Hypothalamus (tissue), 51 donors: ENCODE data around the gene SULT1A1.
"Not testable (repeated sequence)": the region's sequence is repeated elsewhere in the genome, so short reads cannot be mapped to it uniquely, and the experiment has no call there.

Experiments
- DNase-seq, 51 donors: peaks; one replicate each; lab custom pipeline; 2025; lab: John Stamatoyannopoulos, UW

Gene SULT1A1

DNA sequence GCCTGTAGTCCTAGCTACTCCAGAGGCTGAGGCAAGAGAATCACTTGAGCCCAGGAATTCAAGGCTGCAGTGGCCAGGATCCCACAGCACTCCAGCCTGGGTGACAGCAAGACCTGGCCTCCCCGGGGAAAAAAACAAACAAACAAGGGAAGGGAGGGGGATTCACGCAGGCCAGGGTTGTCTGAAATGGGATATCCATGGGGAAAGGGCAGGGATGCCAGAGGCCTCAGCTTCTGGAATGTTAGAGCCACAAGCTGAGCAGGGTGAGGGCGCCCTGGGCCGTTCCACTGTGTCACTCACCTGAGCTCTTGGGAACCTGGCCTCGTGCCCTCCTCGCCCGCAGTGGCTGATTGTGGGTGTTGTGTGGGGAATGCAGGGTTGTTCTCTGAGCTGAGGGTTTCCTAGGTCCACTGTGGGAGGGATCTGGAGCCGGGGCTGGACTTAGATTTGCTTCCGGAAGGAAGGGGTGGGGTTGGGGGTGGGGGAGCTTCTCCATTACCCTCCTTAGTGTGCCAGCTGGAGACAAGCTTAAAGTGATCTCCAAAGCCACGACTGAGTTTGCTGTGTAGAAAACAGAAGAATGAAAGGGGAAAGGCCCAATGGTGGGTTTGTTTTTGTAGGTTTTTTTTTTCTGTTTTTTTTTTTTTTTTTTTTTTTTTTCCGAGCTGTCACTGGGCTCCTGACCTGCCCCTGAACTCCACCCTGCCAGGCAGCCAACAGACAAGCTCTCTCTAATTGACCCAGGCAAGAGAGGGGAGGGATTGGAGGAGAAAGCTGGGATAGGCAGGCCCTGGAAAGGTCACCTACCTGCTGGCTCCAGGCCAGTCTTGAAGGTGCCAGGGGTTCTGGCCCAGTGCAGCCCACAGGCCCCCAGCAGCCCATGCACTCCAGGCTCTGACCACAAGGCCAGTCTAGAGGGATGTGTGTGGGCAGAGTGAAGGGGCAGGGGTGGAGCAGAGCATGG is at the start of gene SULT1A1:
SULT1A1 (minus strand) TSS at position 414 of the 964 bp plus-strand sequence. CDS start 1,189 bp downstream, outside the sequence.
- DNase-seq = peak in 3 of 51 donors; percentile 20 to 31 (median 23)

DNA sequence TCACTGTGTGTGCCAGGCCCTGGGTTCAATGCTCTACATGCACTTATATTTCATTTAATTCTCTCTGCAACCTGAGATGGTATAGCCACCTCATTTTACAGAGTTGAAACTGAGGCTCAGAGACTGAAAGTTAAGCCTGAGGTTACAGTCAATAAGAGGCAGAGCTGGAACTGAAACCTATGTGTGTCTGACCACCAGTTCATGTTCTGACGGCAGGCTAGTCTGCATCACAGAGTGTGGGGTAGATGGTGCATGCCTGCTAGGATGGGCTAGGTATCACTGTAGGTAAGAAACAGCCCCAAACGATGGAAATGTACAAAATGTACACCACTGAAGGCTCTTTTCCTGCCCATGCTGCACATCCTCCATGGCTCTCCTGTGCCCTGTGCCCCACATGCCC is 30.1 kb upstream of the SULT1A1 start:
- DNase-seq = not testable (repeated sequence)

DNA sequence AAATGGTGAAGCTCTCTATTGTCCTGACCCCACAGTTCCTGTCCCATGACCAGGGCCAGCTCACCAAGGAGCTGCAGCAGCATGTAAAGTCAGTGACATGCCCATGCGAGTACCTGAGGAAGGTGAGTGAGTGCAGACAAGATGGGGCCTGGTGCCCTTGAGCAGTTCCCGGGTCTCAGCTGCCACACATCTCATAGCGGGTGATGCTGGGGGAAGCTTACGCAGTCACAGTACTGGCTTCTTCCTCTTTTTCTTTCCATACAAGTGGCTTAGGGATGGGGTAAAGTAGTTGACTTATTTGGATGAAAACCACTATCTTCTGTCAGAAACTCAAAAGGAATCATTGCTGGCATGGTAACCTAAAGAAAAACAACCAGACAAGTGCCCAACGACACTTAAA is 28.5 kb upstream of the SULT1A1 start:
- not testable (repeated sequence) for DNase-seq

DNA sequence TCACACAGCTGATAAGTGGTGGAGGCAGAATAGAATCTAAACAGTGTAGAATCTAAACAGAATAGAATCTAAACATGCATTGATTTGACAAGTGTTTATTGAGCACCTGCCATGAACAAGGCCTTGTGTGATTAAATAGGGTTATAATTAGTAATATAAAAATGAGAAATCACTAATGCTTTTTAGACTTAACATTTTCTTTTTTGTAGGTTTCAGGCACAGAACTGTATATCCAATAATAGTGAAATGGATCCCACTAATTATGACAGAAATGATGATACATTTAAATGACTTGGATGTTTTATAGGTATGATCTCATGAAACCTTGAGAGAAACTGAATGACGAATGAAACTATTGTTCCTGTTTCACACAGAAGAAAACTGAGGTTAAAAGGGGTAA is 27.9 kb upstream of the SULT1A1 start, which contains the start of gene NPIPB8:
NPIPB8 (plus strand) TSS at position 301 of the 400 bp plus-strand sequence. CDS start 296 bp downstream, outside the sequence.
- DNase-seq = not testable (repeated sequence)

DNA sequence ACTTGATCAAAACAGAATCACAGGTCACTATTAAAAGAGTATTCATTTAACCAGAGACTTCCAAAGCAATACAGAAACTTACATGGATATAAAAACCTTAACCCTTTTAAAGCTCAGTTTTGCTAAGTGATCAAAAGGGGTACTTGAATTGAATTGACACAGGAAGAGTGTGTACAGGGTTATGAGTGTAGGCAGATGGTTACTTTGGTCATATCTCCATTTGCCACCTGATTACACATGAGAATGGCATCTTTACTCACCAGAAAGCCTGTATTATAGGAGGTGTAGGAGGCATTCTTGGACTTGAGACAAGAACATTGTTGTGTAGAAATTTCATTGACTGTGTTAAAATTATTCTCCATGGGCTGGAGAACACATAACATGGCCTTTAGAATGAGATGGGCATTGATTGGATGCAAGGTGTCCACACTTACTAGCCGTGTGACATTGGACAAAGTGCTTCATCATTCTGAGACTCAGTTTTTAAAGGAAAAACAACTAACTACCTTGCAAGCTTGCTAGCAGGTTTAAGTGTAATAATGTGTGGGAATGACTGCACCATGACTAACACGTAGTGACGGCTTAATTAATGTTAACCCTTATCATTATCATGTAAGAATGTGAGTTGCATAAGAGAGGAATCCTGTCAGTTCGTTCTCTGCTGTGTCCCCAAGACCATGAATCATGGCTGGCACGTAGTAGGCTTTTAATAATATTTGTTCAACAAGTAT is 26.4 kb upstream of the SULT1A1 start:
- not testable (repeated sequence) for DNase-seq

DNA sequence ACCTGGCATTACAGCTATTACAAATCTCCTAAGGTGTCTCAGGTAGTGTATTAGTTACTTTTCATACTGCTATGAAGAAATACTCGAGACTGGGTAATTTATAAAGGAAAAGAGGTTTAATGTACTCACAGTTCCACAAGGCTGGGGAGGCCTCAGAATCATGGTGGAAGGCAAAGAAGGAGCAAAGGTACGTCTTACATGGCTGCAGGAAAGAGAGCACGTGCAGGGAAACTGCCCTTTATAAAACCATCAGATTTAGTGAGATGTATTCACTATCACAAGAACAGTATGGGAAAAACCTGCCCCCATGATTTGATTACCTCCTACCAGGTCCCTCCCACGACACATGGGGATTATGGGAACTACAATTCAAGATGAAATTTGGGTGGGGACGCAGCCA is 21.1 kb upstream of the SULT1A1 start:
- not testable (repeated sequence) for DNase-seq

DNA sequence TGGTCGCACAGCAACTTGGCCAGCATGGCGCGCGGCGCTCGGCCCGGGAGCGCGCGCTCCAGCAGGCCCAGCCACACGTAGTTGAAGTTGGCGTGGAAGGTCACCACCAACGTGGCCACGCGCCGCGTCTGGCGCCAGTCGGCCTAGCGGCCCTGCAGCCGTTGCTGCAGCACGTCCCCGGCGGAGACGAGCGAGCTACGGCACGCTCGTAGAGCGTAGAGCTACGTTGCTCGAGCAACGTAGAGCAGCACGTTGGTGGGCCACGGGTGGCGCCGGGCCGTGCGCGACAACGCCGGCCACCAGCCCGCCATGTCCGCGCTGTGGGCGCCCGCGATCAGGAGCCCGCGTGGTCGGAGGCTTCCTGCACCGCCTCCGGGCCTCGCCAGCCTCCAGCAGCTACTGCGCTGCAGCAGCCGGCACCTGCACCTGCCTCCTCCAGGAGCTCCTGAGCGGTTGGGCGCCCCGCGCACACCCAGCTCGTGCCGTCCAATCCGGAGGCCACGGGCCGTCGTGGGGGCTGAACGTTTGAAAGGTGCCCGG is 13.4 kb upstream of the SULT1A1 start:
- peak in 12 of 51 donors; percentile 12 to 61 (median 38) for DNase-seq

DNA sequence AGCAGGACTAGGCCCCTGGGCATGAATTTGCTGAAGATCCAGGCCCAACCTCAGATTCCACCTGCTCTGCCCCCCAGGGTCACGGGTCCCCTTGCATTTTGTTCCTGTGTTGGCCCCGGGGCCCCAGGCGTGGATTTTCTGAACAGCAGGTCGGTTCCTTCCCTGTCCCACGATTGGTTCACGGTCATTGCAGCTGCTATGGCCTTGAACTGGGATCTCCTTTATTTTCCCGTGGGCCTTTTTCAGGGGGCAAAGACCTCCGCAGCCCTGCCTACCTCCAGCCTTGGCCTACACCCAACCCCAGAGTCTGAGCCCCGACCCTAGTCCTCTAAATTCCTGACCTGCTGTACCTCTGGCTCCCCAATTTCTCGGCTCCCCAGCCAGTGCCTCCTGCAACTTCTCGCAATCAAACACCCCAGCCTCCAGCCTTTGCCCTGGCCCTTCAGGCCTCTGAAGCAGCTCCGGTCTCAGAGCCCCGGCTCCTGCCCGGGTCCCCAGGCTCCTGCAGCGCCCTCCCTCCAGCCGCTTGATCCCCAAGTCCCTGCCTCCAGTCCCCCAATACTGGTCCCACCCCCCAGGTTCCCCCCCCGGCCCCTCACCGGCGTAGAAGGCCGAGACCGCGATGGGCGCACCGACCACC is 12.8 kb upstream of the SULT1A1 start:
- not testable (repeated sequence) for DNase-seq

DNA sequence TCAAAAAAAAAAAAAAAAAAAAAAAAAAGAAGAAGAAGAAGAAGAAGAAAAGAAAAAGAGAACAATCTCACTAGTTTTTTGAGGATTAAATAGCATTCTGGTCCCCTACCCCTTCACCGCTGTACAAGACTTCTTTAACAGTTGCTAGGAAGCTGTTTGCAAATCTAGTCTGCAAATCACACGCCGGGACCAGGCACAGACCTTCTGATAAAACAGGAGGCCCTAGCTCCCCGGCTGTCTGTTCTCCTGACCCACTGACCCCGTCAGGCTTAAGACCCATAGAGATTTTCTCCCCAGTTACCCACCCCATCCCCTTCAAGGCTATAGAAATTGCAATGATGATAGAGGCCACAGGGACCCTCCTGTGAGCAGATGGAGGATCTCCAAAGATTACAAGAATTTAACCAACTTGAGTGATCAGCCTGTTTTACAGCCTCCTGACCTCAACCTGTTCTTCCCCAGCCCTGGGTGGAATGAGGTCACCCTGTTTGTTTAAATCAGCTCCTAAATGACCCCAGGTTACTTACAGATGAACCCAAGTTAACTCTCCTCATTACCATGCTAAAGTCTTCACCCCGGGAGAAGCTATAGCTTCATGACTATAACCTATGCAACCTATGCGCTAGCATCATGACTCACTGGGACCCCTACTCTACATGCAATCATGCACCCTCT is 11.8 kb upstream of the SULT1A1 start:
- DNase-seq = no peak

DNA sequence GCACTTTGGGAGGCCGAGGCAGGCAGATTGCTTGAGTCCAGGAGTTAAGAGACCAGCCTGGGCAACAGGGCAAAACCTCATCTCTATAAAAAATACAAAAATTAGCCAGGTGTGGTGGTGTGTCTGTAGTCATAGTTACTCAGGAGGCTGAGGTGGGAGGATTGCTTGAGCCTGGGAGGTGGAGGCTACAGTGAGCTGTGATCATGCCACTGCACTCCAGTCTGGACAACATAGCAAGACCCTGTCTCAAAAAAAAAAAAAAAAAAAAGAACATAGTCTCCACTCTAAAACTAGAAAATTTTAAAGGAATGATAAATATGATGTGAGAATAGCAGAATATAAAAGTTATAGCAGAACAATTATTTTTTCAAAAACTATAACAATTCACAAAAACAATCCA is 10.5 kb upstream of the SULT1A1 start:
- not testable (repeated sequence) for DNase-seq

DNA sequence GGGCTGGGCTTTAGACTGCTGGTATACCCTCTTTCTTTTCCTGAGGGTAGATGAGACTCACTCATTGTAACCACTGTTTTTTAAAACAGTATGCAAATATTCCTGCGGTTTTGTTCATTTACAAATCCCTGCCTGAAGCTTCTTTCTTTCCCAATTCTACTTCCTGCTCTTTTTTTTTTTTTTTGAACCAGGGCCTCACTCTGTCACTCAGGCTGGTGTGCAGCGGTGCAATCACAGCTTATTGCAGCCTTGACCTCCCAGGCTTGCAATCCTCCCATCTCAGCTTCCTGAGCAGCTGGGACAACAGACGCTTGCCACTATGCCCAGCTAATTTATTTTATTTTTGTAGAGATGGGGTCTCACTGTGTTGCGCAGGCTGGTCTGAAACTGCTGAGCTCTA is 8.0 kb upstream of the SULT1A1 start:
- no peak for DNase-seq

DNA sequence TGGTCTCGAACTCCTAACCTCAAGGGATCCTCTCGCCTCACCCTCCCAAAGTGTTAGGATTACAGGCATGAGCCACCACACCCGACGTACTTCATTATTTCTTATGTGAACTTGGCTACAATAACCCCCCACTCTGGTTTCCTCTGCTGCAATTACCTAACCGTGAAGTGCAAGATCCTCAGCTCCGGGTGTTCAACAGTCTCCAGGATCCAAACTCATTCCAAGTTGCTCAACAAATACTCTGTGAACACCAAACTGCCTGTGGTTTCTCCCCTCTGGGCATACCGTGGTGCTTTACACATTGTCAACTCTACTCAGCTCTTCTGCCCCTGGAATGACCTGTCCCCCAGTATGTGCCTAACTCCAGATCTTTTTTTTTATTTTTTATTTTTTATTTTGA is 6.8 kb upstream of the SULT1A1 start:
- no peak for DNase-seq

DNA sequence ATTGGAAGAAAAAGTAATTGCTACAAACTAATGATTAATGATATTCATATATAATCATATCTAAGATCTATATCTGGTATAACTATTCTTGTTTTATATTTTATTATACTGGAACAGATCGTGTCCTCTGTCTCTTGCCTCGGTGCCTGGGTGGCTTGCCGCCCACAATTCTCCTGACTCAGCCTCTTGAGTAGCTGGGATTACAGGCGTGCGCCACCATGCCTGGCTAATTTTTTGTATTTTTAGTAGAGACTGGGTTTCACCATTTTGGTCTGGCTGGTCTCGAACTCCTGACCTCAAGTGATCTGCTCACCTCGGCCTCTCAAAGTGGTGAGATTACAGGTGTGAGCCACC is 6.4 kb upstream of the SULT1A1 start:
- DNase-seq = not testable (repeated sequence)

DNA sequence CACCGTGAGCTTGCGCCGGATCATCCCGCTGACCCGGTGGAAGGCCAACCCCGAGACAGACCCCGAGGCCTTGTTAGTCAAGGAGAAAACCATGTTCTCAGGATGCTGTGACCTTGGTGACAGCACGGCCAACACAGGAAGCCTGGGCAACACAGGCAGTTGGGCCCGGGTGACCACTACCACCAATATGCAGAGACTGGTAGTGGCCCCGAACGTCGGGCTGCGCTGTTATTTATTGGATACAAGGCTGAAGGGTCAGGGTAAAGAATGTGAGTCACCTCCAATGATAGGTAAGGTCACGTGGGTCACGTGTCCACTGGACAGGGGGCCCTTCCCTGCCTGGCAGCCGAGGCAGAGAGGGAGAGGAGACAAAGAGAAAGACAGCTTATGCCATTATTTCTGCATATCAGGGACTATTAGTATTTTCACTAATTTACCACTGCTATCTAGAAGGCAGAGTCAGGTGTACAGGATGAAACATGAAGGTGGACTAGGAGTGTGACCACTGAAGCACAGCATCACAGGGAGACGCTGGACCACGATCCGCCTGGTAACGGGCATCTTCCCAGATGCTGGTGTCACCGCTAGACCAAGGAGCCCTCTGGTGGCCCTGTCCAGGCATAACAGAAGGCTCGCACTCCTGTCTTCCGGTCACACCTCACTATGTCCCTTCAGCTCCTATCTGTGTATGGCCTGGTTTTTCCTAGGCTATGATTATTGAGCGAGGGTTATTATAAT is 5.8 kb upstream of the SULT1A1 start:
- DNase-seq = peak in 23 of 51 donors; percentile 2 to 66 (median 34)

DNA sequence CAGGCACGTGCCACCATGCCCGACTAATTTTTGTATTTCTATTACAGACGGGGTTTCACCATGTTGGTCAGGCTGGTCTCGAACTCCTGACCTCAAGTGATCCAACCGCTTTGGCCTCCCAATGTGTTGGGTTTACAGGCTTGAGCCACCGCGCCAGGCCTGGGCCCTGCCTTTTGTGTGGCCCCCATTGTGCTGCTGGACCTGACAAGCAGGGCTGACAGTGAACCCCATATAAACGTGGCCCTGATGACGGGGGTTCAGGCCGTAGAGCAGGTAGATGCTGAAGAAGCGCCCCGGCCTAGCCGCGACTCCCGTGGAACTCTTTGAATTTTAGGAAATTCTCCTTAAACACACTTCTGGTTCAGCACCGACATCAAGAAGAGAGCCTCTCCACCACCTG is 4.7 kb upstream of the SULT1A1 start:
- DNase-seq = not testable (repeated sequence)

DNA sequence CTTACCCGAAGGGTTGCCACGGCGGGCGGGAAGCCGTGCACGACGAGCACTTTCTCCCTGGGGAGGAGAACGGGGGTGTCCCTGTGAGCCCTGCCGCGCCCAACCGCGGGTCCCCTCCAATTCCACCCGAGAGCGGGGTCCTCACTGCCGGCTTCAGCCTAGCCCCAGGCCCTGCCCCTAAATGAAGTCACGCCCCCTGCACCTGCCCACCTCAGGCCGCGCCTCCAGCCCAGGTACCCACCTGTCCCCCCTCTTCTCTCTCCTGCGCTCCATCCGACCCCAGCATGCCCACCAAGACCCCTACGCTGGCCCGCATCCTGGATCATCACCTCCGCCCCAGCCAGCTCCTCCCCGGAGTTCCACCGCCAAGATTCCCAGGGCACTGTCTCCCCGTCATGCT is 4.1 kb upstream of the SULT1A1 start:
- not testable (repeated sequence) for DNase-seq

DNA sequence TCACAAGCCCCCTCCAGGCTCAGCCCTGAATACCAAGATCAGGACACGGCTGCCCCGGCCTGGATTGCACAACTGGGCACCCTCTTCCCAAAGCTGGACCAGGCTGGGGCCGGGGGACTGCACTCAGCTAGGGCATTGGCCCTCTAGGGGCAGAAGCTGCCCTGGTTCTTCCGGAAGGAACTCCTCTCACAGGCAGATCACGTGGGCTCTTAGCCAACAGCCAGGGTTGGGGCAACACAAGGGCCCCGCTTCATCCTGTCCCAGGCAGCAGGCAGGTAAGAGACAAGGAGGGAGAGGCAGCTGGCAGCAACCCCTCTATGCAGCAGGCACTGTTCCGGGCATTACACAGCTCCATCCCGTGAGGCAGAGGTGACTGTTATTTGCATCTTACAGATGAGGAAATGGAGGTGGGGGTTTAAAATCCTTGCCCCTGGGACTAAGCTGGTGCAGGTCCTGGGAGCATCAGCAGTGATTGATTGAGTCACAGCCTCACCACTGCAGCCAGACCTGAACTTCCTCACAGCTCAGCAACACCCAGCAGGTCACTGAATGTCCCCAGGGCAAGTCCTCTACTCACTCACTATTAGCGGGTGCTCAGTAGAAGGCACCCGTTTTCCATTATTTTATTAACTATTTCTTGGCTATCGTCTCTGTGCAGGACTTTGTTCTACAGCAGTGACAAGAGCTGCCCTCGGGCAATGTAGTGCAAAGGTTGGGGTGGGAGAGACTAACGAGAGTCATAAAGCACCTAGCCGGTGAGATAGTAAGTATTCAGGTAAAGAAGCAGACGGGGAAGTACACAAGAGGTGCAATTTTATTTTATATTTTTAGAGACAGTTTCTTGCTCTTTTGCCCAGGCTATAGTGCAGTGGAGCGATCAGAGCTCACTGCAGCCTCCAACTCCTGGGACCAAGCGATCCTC is 2.8 kb upstream of the SULT1A1 start:
- DNase-seq = not testable (repeated sequence)

DNA sequence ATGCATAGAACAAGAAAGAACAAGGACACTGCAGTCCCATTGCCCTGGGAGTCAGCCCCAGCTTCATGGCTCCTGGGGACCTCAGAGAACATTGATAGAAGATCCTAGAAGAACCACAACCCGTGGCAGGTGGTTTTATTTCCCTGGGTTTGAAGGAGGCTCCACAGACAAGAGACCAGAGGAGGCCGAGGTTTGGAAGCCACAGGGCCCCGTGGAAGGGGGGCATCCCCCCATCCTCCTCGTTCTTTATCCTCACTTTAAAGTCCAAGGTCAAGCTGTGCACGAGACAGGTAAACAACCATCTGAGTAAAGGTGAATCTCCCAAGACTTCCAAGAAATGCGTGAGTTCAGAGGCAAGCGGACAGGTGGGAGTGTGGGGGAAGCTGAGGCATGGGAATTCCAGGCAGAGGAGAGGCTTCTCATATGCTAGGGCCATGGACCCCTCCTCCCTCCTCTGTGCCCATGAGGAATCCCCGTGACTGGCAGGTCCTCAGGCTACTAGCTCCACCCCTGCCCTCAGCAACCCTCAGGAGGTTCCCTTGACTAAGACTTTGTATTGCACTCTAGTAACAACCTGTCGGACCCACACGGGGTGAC is 849 bp upstream of the SULT1A1 start:
- no peak for DNase-seq
